Measurements from ENCODE around the gene TRPC4AP.

TRPC4AP gene

GRCh38 chr20:34987288-34988190 lies 105.1 kb downstream of the TRPC4AP start:
- DNase-seq (ENCODE audit: low read depth), result no peak

- no peak for DNase-seq (ENCODE audit: low read depth)
Measured at GRCh38 chr20:34986311-34987287, 106.0 kb downstream of the TRPC4AP start.

GRCh38 chr20:34985461-34986310 lies 106.9 kb downstream of the TRPC4AP start:
- no peak for DNase-seq (ENCODE audit: low read depth)

- DNase-seq (ENCODE audit: low read depth), result no peak
Measured at GRCh38 chr20:34984756-34985261, 107.8 kb downstream of the TRPC4AP start.

GRCh38 chr20:34983995-34984735 lies 108.4 kb downstream of the TRPC4AP start:
- DNase-seq (ENCODE audit: low read depth), result no peak

GRCh38 chr20:34983089-34983820 lies 109.4 kb downstream of the TRPC4AP start:
- DNase-seq (ENCODE audit: low read depth), result no peak

- no peak for DNase-seq (ENCODE audit: low read depth)
Measured at GRCh38 chr20:34982270-34983088, 110.1 kb downstream of the TRPC4AP start.

- no peak for DNase-seq (ENCODE audit: low read depth)
Measured at GRCh38 chr20:34980543-34981233, 111.9 kb downstream of the TRPC4AP start.

- DNase-seq (ENCODE audit: low read depth), result no peak
Measured at GRCh38 chr20:34979366-34980153, 113.0 kb downstream of the TRPC4AP start.

GRCh38 chr20:34978092-34978744 lies 114.4 kb downstream of the TRPC4AP start:
- no peak for DNase-seq (ENCODE audit: low read depth)

- no peak for DNase-seq (ENCODE audit: low read depth)
Measured at GRCh38 chr20:34977365-34978091, 115.1 kb downstream of the TRPC4AP start.

- no peak for DNase-seq (ENCODE audit: low read depth)
Measured at GRCh38 chr20:34976286-34976685, 116.3 kb downstream of the TRPC4AP start.

GRCh38 chr20:34974246-34974645 lies 118.4 kb downstream of the TRPC4AP start:
- DNase-seq (ENCODE audit: low read depth), result no peak

GRCh38 chr20:34971561-34972235 lies 120.9 kb downstream of the TRPC4AP start:
- no peak for DNase-seq (ENCODE audit: low read depth)

GRCh38 chr20:34970846-34971560 lies 121.6 kb downstream of the TRPC4AP start:
- no peak for DNase-seq (ENCODE audit: low read depth)

Measured in stimulated activated CD8-positive, alpha-beta memory T cell treated with anti-CD3 and anti-CD28 coated beads, Interleukin-12 subunit alpha, Interleukin-12 subunit beta, amount 100 ng/mL, for 4 hours (primary cell).